Caco-2 (cell line): ENCODE results near the gene TNS3. TPM values are rescaled to one million over a fixed set of nuclear protein-coding genes. Genes with fewer than 3 reads are reported as not detected.

Source experiments
- BruUV-seq: library from RNA; stranded (reverse); fragments of 400-500 nt; replicated peaks from 2 replicates; lab custom pipeline; 2021; lab: Mats Ljungman, UMichigan
- CTCF ChIA-PET: fragments of 300-600 bp; sonication (Branson Sonifier 250); formaldehyde crosslinking; loops from one replicate; lab custom pipeline; 2022; ENCODE audit warnings: antibody characterized with exemption; lab: Charles Lee
- POLR2A ChIA-PET: fragments of 300-600 bp; sonication (Branson Sonifier 250); formaldehyde crosslinking; loops from one replicate; lab custom pipeline; 2022; ENCODE audit warnings: antibody characterized with exemption; lab: Charles Lee
- DNase-seq, 2 experiments: peaks; one replicate each; pipeline versions ENCODE4 v3.0.0 to v3.0.0-alpha.2; 2020 to 2022
- H3K27me3 ChIP-seq: replicated peaks from 2 replicates; pipeline ENCODE4 v1.6.0; 2011; ENCODE audit warnings: low read length; ENCODE audit not compliant: control insufficient read depth, insufficient read depth
- H3K36me3 ChIP-seq: 2 replicates; pipeline ENCODE4 v1.5.1; 2011; ENCODE audit warnings: low read length; ENCODE audit not compliant: control insufficient read depth, insufficient read depth
- H3K4me1 ChIP-seq: fragments of 250-450 bp; sonication (Bioruptor Pico); 2 replicates; pipeline ENCODE4 v1.5.1; 2020; ENCODE audit warnings: mild to moderate bottlenecking
- H3K4me3 ChIP-seq: 2 replicates; pipeline ENCODE4 v1.5.1; 2011; ENCODE audit warnings: low read depth, mild to moderate bottlenecking, control low read depth, low read length
- H3K9me3 ChIP-seq: fragments of 250-450 bp; sonication (Bioruptor Pico); 2 replicates; pipeline ENCODE4 v1.5.1; 2020; ENCODE audit warnings: mild to moderate bottlenecking, moderate library complexity
- H3K27ac Mint-ChIP-seq: one replicate; pipeline ENCODE4 v1.8.0; 2022; ENCODE audit warnings: mixed read lengths; ENCODE audit not compliant: unreplicated experiment
- H3K27me3 Mint-ChIP-seq: one replicate; pipeline ENCODE4 v1.8.0; 2022; ENCODE audit warnings: mixed read lengths; ENCODE audit not compliant: insufficient read depth, unreplicated experiment
- H3K36me3 Mint-ChIP-seq: one replicate; pipeline ENCODE4 v1.8.0; 2022; ENCODE audit warnings: mild to moderate bottlenecking, mixed read lengths; ENCODE audit not compliant: insufficient read depth, unreplicated experiment
- H3K4me1 Mint-ChIP-seq: one replicate; pipeline ENCODE4 v1.8.0; 2022; ENCODE audit warnings: low read depth, mixed read lengths; ENCODE audit not compliant: unreplicated experiment
- H3K4me3 Mint-ChIP-seq: one replicate; pipeline ENCODE4 v1.8.0; 2022; ENCODE audit warnings: mild to moderate bottlenecking, moderate library complexity, mixed read lengths; ENCODE audit not compliant: unreplicated experiment
- H3K9me3 Mint-ChIP-seq: one replicate; pipeline ENCODE4 v1.8.0; 2022; ENCODE audit warnings: mixed read lengths; ENCODE audit not compliant: unreplicated experiment
- intact Hi-C: fragments of 100-400 bp; cut with micrococcal nuclease; formaldehyde crosslinking; loops from one replicate; pipeline ENCODE4 v1.10.0; 2022; ENCODE audit not compliant: unreplicated experiment
- total RNA-seq: library from RNA; stranded (reverse); gene quantifications from 2 replicates; pipeline ENCODE4 v1.2.3, GENCODE V29; 2022
- TF ChIP-seq, protein P1 (sequence below), 2 experiments: fragments of 200-600 bp in 1 of 2; IDR thresholded peaks; 1 replicate in 1 of 2; 2 replicates in 1 of 2; pipeline versions ENCODE4 v1.5.1 to v1.8.0; 2011 to 2022; ENCODE audit warnings: antibody characterized with exemption in 1 of 2, control low read depth in 1 of 2, inconsistent platforms in 1 of 2, low read depth in 1 of 2, low read length in 1 of 2, mild to moderate bottlenecking in 1 of 2, moderate library complexity in 1 of 2; ENCODE audit not compliant: insufficient read depth in 1 of 2, severe bottlenecking in 1 of 2, unreplicated experiment in 1 of 2

TNS3 gene
- total RNA-seq, 1 experiment from 2014 or later: 263 TPM

DNA sequence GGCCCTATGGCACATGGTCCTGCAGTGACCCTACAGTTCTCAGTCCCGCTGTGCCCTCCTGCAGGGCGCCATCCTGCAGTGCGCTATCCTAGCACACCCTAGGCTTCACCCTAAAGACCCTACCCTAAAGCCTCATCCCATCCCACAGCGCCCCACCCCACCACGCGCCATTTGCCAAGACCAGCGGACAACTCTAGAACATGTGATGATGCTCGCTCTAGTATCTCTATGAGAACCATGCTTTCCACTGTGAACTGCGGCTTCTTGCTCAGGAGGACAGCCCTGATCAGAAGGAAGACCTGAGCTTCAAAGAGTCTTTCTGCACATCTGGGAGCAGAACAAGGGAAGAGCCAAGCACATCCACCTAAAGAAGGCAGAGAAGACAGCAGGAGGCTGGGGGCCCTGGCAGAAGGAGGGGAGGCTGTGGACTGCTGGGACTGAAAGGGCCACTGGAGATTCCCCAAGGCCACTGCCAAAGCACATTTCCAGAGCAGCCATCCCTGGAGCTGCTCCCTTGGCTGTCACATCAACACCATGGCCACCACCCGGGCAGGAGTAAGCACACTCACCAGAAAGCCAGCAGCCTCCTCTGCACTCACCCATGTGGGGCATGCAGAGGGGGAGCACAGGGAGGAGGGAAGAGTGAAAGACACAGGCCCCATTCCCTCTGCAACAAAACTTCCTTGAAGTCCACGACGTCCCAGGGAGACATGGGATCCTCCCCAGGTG lies 134.1 kb downstream of the TNS3 start:
- H3K36me3 Mint-ChIP-seq: peaks cover 90% of the 10 kb centered on the region
- no peaks in the 10 kb centered on the region for H3K36me3 ChIP-seq
- no peaks in the 10 kb centered on the region for H3K9me3 Mint-ChIP-seq
- no peak for DNase-seq
- no peaks in the 10 kb centered on the region for H3K27me3 ChIP-seq
- intact Hi-C loops: no loop called here
- H3K9me3 ChIP-seq: no peaks in the 10 kb centered on the region
- ChIA-PET POLR2A (no interaction called here), CTCF (no interaction called here)
- H3K27me3 Mint-ChIP-seq: no peaks in the 10 kb centered on the region
- H3K4me1 Mint-ChIP-seq: peaks cover 23% of the 10 kb centered on the region
- H3K4me3 ChIP-seq: no peak overlapping the region
- H3K27ac Mint-ChIP-seq: peak overlapping the region; percentile 20
- no TSS peak for BruUV-seq
- H3K4me3 Mint-ChIP-seq: no peak overlapping the region
- H3K4me1 ChIP-seq: peaks cover 2% of the 10 kb centered on the region; the same call in 1 of the 2 replicates
- TF ChIP-seq, protein P1, sequence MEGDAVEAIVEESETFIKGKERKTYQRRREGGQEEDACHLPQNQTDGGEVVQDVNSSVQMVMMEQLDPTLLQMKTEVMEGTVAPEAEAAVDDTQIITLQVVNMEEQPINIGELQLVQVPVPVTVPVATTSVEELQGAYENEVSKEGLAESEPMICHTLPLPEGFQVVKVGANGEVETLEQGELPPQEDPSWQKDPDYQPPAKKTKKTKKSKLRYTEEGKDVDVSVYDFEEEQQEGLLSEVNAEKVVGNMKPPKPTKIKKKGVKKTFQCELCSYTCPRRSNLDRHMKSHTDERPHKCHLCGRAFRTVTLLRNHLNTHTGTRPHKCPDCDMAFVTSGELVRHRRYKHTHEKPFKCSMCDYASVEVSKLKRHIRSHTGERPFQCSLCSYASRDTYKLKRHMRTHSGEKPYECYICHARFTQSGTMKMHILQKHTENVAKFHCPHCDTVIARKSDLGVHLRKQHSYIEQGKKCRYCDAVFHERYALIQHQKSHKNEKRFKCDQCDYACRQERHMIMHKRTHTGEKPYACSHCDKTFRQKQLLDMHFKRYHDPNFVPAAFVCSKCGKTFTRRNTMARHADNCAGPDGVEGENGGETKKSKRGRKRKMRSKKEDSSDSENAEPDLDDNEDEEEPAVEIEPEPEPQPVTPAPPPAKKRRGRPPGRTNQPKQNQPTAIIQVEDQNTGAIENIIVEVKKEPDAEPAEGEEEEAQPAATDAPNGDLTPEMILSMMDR (IDR thresholded peaks at IDR 0.05; ENCODE audit: insufficient read depth in 1 of 2, low read depth in 1 of 2, low read length in 1 of 2, severe bottlenecking in 1 of 2, unreplicated experiment in 1 of 2): no peak

DNA sequence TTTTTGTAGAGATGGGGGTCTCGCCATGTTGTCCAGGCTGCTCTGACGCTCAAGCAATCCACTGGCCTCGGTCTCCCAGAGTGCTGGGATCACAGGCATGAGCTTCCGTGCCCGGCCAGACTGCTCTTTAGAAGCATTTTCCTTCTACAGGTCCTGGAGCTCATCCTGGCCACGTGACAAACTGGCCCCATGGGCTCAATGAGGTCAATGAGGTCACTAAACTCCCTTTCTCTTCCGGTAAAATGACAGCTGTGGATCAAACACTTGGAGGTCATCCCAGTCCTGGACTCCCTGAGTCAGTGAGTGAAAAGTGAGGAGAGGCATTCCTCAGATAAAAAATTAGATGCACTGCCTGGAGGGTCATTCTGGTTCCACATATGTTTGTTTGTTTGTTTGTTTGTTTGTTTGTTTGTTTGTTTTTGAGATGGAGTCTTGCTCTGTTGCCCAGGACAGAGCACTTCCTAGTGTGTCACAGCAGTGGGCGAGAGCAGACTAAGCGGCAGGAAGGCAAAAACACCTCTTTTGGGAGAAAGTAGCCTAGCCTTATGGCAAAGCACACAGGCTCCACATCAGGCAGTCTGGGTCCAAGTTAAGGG lies 134.9 kb downstream of the TNS3 start:
- H3K27me3 Mint-ChIP-seq: no peaks in the 10 kb centered on the region
- H3K4me1 ChIP-seq: peaks cover 2% of the 10 kb centered on the region; the same call in 1 of the 2 replicates
- peaks cover 90% of the 10 kb centered on the region for H3K36me3 Mint-ChIP-seq
- H3K4me3 ChIP-seq: no peak overlapping the region
- BruUV-seq: no TSS peak
- ChIA-PET CTCF (interaction anchor here (1.5 kb wide), 1 partner anchor 11 kb away, joined by 6 read pairs; no protein-coding TSS in a partner anchor), POLR2A (no interaction called here)
- H3K36me3 ChIP-seq: no peaks in the 10 kb centered on the region
- TF ChIP-seq, protein P1 (IDR thresholded peaks at IDR 0.05; ENCODE audit: insufficient read depth in 1 of 2, low read depth in 1 of 2, low read length in 1 of 2, severe bottlenecking in 1 of 2, unreplicated experiment in 1 of 2): no peak
- intact Hi-C loops: no loop called here
- peak overlapping the region; percentile 20 for H3K27ac Mint-ChIP-seq
- peaks cover 25% of the 10 kb centered on the region for H3K4me1 Mint-ChIP-seq
- H3K4me3 Mint-ChIP-seq: no peak overlapping the region
- no peaks in the 10 kb centered on the region for H3K27me3 ChIP-seq
- no peaks in the 10 kb centered on the region for H3K9me3 ChIP-seq
- no peaks in the 10 kb centered on the region for H3K9me3 Mint-ChIP-seq
- no peak for DNase-seq

DNA sequence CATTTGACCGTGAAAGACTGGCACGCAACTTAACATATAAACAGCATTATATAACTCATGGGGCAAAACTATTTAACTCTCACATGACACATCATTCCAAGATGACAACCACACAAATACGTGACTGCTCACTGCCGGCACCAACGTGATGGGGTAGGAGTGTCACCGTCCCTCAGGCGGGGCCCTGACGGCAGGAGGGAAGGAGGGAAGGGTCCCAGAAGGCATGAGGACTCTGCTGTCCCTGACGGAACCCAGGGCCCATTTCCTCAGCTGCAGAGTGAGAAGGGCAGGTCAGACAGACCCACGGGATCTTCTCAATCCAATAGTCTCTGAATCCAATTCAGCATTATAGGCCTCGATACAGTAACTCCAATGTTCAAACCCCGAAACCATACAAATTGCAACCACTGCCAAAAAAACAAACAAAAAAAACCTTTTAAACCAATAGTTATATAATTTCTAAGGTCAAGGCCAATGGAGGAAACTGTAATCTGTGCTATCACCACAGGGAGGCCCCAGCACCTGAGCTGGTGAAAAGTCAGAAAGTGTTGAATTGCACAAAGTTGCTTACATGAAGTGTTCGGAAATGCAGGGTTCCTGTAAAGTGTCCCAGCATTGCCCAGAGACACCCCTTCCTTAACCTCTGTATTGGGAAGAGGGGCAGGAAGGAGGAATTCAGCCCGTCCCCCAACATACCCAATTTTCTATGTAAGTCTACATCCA lies 137.4 kb downstream of the TNS3 start:
- DNase-seq: no peak
- CTCF ChIA-PET: no interaction called here
- peaks cover 43% of the 10 kb centered on the region for H3K4me1 Mint-ChIP-seq
- TF ChIP-seq, protein P1 (IDR thresholded peaks at IDR 0.05; ENCODE audit: insufficient read depth in 1 of 2, low read depth in 1 of 2, low read length in 1 of 2, severe bottlenecking in 1 of 2, unreplicated experiment in 1 of 2): peak; percentile 47 to 48
- H3K4me3 Mint-ChIP-seq: no peak overlapping the region
- no TSS peak for BruUV-seq
- H3K4me1 ChIP-seq: peaks cover 2% of the 10 kb centered on the region; the same call in 1 of the 2 replicates
- no peaks in the 10 kb centered on the region for H3K9me3 ChIP-seq
- no peaks in the 10 kb centered on the region for H3K27me3 Mint-ChIP-seq
- peaks cover 93% of the 10 kb centered on the region for H3K36me3 Mint-ChIP-seq
- H3K27ac Mint-ChIP-seq: peak overlapping the region; percentile 37
- H3K36me3 ChIP-seq: peaks cover 3% of the 10 kb centered on the region
- POLR2A ChIA-PET: interaction anchor here (0.5 kb wide), 1 partner anchor 183 kb away, joined by 3 read pairs; no protein-coding TSS in a partner anchor
- H3K27me3 ChIP-seq: no peaks in the 10 kb centered on the region
- intact Hi-C loops: loop anchor here (5.0 kb wide), 1 partner anchor 38 kb away; no protein-coding TSS in a partner anchor
- H3K4me3 ChIP-seq: no peak overlapping the region
- H3K9me3 Mint-ChIP-seq: no peaks in the 10 kb centered on the region
